Skeletal muscle tissue (tissue), 4 donors: ENCODE data around the gene CISTR. TPM values are rescaled to one million over a fixed set of nuclear protein-coding genes. Genes with fewer than 3 reads are reported as not detected.
"Not testable (repeated sequence)": the region's sequence is repeated elsewhere in the genome, so short reads cannot be mapped to it uniquely, and the experiment has no call there.

Experiments used
- H3K27ac ChIP-seq: one replicate; pipeline ENCODE4 v1.7.0; 2013; ENCODE audit warnings: mild to moderate bottlenecking, low read depth, low read length, inconsistent platforms
- H3K27me3 ChIP-seq, 3 donors: one replicate each; pipeline ENCODE4 v1.7.0; 2013; ENCODE audit warnings: low read length in 3 of 3; ENCODE audit not compliant: control insufficient read depth in 3 of 3, insufficient read depth in 3 of 3
- H3K36me3 ChIP-seq, 3 donors: one replicate each; pipeline ENCODE4 v1.7.0; 2013; ENCODE audit warnings: low read length in 3 of 3; ENCODE audit not compliant: control insufficient read depth in 3 of 3, insufficient read depth in 3 of 3
- H3K4me1 ChIP-seq, 3 donors: one replicate each; pipeline ENCODE4 v1.7.0; 2013; ENCODE audit warnings: low read length in 3 of 3, mild to moderate bottlenecking in 3 of 3; ENCODE audit not compliant: control insufficient read depth in 3 of 3, insufficient read depth in 3 of 3
- H3K4me3 ChIP-seq, 3 donors: one replicate each; pipeline ENCODE4 v1.7.0; 2013; ENCODE audit warnings: low read length in 3 of 3
- H3K9ac ChIP-seq, 3 donors: one replicate each; pipeline ENCODE4 v1.7.0; 2013; ENCODE audit warnings: low read length in 3 of 3, mild to moderate bottlenecking in 3 of 3, moderate library complexity in 2 of 3, low read depth in 1 of 3
- H3K9me3 ChIP-seq, 3 donors: one replicate each; pipeline ENCODE4 v1.7.0; 2013; ENCODE audit warnings: low read length in 3 of 3; ENCODE audit not compliant: control insufficient read depth in 3 of 3
- total RNA-seq: library from RNA; depleted of rRNA; stranded (reverse); fragments of >200 nt; gene quantifications from one replicate; pipeline ENCODE4 v1.2.3, GENCODE V29; 2014
- donor health status: Osteomylitis.

The CISTR gene
- total RNA-seq, 1 donor from 2014 or later, result not detected

GRCh38 chr12:53765891-53766290, 14.1 kb upstream of the CISTR start:
- Histone ChIP-seq H3K4me3 (no peak overlapping the region), H3K9ac (no peak overlapping the region), H3K9me3 (no peaks in the 10 kb centered on the region), H3K36me3 (no peaks in the 10 kb centered on the region), H3K4me1 (no peaks in the 10 kb centered on the region), H3K27ac (no peak overlapping the region), H3K27me3 (peaks cover 8 to 17% (median 9%) of the 10 kb centered on the region in 3 donors)

- Histone ChIP-seq H3K4me1 (no peaks in the 10 kb centered on the region), H3K36me3 (no peaks in the 10 kb centered on the region), H3K4me3 (no peak overlapping the region), H3K27ac (no peak overlapping the region), H3K27me3 (peaks cover 9 to 27% (median 13%) of the 10 kb centered on the region in 3 donors), H3K9me3 (no peaks in the 10 kb centered on the region), H3K9ac (no peak overlapping the region)
These were observed 12.8 kb upstream of the CISTR start for GRCh38 chr12:53764615-53765014.

- H3K9me3 ChIP-seq, H3K27ac ChIP-seq, H3K36me3 ChIP-seq, H3K9ac ChIP-seq, H3K4me1 ChIP-seq, H3K4me3 ChIP-seq: not testable (repeated sequence)
- H3K27me3 ChIP-seq, result peaks cover 22 to 41% (median 26%) of the 10 kb centered on the region in 3 donors
These were observed 11.0 kb upstream of the CISTR start for GRCh38 chr12:53762793-53763192.

- peaks cover 0 to 8% (median 4%) of the 10 kb centered on the region in 3 donors for H3K4me1 ChIP-seq
- H3K4me3 ChIP-seq, result no peak overlapping the region
- H3K27ac ChIP-seq, result no peak overlapping the region
- peaks cover 18 to 32% (median 29%) of the 10 kb centered on the region in 3 donors for H3K27me3 ChIP-seq
- H3K9me3 ChIP-seq, result no peaks in the 10 kb centered on the region
- H3K36me3 ChIP-seq, result no peaks in the 10 kb centered on the region
- H3K9ac ChIP-seq, result no peak overlapping the region
These were observed 9.5 kb upstream of the CISTR start for GRCh38 chr12:53761306-53761705.

- peaks cover 18 to 34% (median 24%) of the 10 kb centered on the region in 3 donors for H3K27me3 ChIP-seq
- no peaks in the 10 kb centered on the region for H3K36me3 ChIP-seq
- peaks cover 7 to 10% (median 8%) of the 10 kb centered on the region in 3 donors for H3K4me1 ChIP-seq
- H3K9me3 ChIP-seq, result no peaks in the 10 kb centered on the region
- H3K27ac ChIP-seq, result no peak overlapping the region
- no peak overlapping the region for H3K9ac ChIP-seq
- H3K4me3 ChIP-seq, result no peak overlapping the region
These were observed 7.5 kb upstream of the CISTR start for GRCh38 chr12:53759261-53759660.

- Histone ChIP-seq H3K36me3 (no peaks in the 10 kb centered on the region), H3K4me3 (no peak overlapping the region), H3K27me3 (peaks cover 18 to 35% (median 25%) of the 10 kb centered on the region in 3 donors), H3K9ac (no peak overlapping the region), H3K27ac (no peak overlapping the region), H3K4me1 (peaks cover 7 to 10% (median 8%) of the 10 kb centered on the region in 3 donors), H3K9me3 (no peaks in the 10 kb centered on the region)
These were observed 6.9 kb upstream of the CISTR start for GRCh38 chr12:53758730-53759103.

GRCh38 chr12:53758081-53758729, 6.4 kb upstream of the CISTR start:
- Histone ChIP-seq H3K4me1 (peaks cover 7 to 10% (median 8%) of the 10 kb centered on the region in 3 donors), H3K36me3 (no peaks in the 10 kb centered on the region), H3K9ac (no peak overlapping the region), H3K27me3 (peaks cover 15 to 40% (median 30%) of the 10 kb centered on the region in 3 donors), H3K9me3 (no peaks in the 10 kb centered on the region), H3K27ac (no peak overlapping the region), H3K4me3 (no peak overlapping the region)

GRCh38 chr12:53757101-53757770, 5.5 kb upstream of the CISTR start:
- Histone ChIP-seq H3K9ac (no peak overlapping the region), H3K4me1 (peaks cover 7 to 10% (median 8%) of the 10 kb centered on the region in 3 donors), H3K9me3 (no peaks in the 10 kb centered on the region), H3K27ac (no peak overlapping the region), H3K4me3 (peak overlapping the region in 2 of 3 donors; percentile 34 to 41), H3K27me3 (peaks cover 14 to 48% (median 35%) of the 10 kb centered on the region in 3 donors), H3K36me3 (no peaks in the 10 kb centered on the region)

- Histone ChIP-seq H3K4me1 (peaks cover 11 to 12% (median 12%) of the 10 kb centered on the region in 3 donors), H3K4me3 (peak overlapping the region in 2 of 3 donors; percentile 34 to 41), H3K27ac (no peak overlapping the region), H3K27me3 (peaks cover 17 to 55% (median 39%) of the 10 kb centered on the region in 3 donors), H3K36me3 (no peaks in the 10 kb centered on the region), H3K9ac (no peak overlapping the region), H3K9me3 (no peaks in the 10 kb centered on the region)
These were observed 4.7 kb upstream of the CISTR start for GRCh38 chr12:53756300-53757100.
